DMS79 (cell line): ENCODE data around the gene DYNC1I1.

ENCODE experiments used
- DNase-seq: peaks from one replicate; lab custom pipeline; 2025; lab: John Stamatoyannopoulos, UW

The DYNC1I1 gene

GRCh38 chr7:95793658-95794057, 21.3 kb downstream of the DYNC1I1 start:
- DNase-seq: no peak

- no peak for DNase-seq
Measured at GRCh38 chr7:95794917-95795515, 22.7 kb downstream of the DYNC1I1 start.

- no peak for DNase-seq
Measured at GRCh38 chr7:95796617-95797016, 24.3 kb downstream of the DYNC1I1 start.

- no peak for DNase-seq
Measured at GRCh38 chr7:95798401-95798930, 26.1 kb downstream of the DYNC1I1 start.

GRCh38 chr7:95800787-95801186, 28.4 kb downstream of the DYNC1I1 start:
- no peak for DNase-seq

DNA sequence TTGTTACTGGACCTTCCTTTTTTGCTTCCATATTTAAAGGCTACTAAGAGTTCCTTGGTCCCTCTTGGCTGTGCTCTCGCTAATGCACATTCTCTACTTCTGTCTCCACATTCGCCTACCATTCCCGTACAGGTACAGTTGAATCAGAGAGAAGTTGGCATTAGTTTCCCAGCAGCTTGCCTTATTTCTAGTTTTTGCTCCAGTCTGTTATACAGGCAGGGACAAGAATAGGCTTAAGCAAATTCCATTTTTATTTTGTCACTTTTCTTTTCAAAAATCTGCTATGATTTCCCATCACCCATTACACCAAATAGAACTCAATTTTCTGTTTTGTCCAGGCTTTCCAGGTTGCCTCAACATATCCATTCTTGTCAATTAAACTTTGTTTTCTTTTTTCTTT, 29.9 kb downstream of the DYNC1I1 start:
- DNase-seq: no peak

DNA sequence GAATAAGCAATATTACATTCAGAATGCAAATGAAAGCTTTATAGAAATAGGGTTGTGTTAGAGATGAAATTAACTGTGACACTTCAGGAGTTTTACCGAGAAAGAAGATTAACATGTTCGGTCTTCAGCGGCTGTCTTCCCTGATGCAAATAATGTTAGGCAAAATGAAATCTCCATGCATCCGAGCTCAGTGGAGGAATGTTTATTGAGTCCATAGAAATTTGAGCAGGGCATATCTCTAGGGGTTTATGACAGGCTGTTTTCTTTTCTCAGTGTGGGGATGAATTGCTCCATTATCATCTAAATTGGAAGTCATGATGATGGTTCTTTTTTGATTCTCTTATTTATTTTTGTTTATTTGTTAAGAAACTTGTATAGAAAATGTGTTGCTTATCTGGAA, 31.7 kb downstream of the DYNC1I1 start:
- DNase-seq: no peak

DNA sequence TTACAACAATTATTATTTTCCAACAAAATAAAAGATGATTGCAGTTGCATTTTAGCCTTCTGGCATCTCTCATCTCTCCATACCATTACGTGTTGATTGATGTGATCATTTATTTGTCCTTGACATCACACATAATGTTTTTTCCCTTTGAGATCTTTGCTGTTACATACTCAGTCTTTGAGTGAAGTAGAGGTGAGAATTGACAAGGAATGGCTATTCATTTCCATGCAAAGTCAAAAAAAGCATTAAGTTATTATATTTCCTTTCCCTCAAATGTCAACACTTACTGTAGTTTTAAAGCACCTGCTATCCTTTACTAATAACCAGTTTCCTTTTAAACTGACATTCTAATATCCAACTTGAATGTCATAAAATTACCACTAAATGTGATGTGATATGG, 33.6 kb downstream of the DYNC1I1 start:
- DNase-seq: no peak

DNA sequence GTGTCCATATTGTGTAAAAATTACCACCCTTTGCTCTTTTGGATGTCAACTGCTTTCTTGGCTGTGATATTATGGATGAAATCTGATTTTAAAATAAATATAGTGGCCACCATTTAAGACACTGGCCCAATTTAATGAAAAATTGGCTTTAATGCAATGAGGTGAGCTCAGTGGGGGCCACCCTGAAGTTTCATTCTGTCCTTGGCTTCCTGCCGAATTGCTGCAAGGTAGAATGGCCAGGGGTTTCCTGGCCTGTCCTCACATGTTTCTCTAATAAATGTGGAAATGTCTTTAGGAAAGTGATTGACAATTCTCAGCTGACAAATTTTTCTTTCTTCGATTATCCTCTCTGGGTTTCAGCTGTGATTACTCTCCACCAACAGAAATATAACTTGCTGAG, 36.0 kb downstream of the DYNC1I1 start:
- DNase-seq: no peak

DNA sequence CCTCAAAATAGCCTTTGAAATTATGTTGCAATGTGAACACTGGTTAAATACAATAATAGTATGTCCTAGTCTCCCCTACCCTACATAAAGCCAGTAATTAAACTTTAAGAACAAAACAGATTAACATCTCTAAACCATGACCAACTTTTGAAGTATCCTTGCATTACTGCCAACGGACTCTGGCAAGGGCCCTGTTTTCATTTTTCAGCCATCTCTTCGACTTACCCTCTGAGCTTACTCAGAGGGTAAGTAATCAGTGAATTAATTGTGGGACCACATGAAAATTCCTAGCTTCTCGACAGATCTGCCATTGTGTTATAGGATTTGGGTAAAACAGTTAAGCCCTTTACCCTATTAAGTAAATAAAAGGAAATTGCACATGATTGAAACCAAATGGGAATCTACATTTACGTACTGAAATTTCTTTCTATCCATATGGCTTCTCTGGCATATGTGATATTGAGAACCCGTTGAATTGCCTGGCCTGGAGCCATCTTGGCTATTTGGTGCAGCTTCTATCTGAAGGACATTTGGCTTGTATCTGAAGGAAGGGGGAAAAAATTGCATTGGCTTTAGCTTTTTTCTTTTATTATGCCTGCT, 39.6 kb downstream of the DYNC1I1 start:
- DNase-seq: no peak

DNA sequence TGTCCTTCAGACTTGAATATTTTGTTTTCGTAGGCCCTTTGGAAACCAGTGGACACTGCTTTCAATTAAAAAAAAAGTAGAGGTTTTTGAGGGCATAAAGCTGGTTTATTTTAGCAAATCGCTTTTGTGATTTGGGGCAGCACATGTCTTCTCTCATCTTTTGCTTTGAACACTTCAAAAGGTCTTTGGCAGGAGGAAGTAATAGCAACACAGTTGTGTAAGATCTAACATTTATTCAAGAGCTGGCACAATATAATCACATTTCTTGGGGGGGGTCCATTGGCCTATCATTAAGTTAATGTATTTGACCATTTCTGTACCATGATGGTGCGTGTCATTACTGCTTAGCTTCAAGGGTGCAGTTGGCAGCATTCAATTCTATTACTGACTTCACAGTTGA, 42.4 kb downstream of the DYNC1I1 start:
- no peak for DNase-seq

DNA sequence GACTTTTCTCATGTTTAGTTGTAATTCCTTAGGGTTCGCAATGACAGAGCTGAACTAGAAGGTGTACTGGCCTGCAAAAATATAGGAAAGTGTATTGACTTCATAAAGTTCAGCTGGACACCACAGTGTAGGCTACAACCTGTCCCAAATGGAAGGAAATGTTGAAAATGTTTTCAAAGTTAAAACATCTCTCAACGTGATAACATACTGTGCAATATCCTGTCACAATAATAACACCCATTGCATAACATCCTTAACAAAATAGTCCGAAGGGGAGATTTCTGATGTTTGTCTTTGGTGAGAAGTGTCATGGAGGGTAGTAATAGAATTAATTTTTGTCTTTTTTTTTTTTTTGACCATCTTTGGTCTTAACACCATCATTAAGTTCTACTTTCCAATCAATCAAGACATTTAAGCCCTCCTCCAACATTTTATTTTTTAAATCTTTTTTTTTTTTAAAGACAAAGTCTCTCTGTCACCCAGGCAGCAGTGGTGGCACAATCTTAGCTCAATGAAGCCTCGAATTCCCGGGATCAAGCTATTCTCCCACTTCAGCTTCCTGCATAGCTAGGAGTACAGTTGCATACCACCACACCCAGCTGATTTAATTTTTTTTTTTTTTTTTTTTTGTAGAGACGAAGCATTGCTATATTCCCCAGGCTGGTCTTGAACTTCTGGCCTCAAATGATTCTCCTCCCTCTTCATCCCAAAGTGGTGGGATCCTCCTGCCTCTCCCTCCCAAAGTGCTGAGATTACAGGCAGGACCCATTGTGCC, 45.7 kb downstream of the DYNC1I1 start:
- no peak for DNase-seq

DNA sequence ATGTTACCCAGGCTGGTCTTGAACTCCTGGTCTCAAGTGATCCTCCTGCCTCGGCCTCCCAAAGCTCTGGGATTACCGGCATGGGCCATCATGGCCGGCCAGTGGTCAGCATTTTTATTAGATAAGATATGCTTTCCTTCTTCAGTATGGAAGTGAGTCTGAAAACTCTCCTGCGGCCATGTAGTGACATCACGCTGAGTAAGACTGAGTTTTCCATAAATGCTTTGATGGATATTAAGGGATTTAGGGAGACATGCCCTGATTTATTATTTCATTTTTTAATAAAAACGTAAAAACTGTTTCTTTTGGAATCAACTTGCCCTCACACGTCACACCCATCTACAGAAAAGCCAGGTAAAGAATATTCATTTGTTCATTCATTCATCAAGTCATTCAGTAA, 48.4 kb downstream of the DYNC1I1 start:
- DNase-seq: no peak

DNA sequence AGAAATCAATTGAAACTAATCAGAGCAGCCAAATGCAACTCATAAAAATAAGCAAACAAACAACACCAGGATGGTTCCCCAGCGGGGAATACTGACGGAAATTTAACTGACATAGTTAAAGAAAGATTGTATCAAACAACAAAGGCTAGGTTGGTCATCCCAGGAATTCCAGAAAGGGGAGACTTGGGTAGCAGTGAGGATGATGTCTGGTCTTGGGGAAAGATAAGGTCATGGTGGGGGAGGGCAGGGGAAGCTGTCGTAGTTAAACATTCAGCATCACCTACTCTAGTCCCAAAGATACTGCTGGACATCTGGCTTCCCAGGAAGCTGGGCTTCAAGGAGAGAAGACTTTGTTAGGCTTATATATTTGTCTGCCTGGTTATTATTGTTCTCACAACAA, 50.4 kb downstream of the DYNC1I1 start:
- DNase-seq: no peak

GRCh38 chr7:95824616-95825015, 52.3 kb downstream of the DYNC1I1 start:
- DNase-seq: no peak

DNA sequence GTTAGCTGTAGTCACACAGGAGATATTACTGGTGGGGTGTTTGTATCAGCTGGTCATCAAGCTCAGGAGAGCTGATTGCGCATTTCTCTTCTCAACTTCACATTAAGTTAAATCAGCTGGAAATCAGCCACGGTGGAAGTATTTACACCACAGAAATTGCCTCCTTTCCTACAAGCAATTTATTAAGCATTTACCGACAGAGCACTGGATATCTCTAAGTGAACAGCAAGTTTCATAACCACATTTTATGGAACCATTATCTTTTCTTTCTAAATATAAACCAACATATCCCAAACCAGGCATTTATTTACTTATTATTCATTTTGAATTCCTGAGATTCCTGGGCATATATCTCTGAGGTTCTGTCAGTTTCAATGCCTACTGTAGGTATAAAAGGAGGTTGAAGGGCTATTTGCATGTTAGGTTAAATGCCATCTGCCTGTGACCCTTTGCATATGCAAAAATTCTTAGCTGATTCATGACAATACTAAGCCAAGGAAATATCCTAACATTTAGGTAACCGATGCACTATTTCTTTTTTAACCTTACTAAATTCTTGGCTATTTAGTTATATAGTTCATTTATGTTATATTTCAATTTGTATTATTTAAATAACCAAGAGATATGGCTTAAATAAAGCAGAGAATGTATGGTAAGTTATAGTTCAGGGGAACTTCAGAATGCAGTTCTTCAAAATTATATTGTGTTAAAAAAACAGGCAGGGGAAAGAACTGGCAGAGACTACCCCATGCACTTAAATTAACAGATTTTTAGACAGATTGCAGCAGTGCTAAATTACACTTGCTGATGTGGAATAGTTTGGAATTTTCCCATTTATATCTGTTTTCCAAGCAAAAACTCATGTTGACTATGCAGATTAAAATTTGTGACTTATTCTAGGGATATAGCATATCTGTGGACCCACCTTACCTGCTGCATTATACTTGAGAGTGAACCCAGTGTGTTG, 56.8 kb downstream of the DYNC1I1 start:
- no peak for DNase-seq

GRCh38 chr7:95840953-95841950, 68.9 kb downstream of the DYNC1I1 start:
- DNase-seq: peak; percentile 55

DNA sequence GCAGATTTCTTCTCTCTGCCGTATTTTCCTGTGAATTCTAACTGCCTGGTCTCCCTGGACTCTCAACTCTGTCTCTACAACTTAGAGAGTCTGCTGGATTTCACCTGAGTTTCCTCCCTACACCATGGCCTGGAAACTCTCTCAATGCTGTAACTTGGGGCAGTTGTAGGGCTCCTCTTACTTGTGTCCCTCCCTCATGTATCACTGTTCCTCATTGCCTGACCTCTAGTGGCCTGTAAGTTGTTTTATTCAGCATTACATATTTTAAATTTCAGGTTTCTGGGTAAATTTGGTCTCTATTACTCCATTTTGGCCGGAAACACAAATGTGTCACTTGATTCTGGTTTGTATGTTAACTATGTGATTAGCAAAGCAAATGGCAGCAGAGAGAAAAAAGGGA, 70.9 kb downstream of the DYNC1I1 start:
- DNase-seq: no peak

DNA sequence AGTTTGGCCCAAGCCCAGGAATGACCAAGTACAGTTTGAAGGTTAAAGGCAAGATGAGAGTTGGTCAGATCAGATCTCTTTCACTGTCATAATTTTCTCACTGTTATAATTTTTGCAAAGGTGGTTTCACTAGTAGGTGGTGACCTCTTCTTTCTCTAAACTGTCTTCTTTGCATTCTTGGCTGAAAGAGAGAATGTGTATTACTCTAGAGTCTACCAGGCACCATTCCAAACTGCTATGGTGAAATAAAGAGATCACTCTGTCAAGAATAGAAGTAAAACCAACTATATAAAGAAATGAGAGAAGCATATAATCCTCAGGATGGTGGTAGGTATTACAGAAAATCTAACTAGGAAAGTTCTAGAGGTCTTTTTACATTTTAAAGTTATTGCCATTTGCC, 72.7 kb downstream of the DYNC1I1 start:
- no peak for DNase-seq

DNA sequence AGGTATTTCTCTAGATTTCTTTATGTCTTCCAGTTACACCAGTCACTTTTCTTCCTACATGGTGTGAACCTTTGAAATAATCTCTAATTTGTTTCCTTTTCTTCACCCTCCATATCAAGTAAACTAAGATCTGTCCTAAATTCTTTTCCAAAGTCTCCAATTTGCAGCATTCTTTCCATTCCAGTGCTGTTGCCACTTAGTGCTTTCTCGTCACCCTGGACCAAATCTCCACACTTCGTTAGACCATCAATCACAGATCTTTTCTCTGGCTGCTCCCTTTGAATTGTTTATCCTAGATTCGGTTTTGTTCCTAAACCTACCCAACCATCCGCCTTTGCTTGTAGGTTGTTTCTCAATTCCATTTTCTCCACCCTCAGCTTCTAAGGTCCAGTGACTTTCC, 74.7 kb downstream of the DYNC1I1 start:
- DNase-seq: no peak

DNA sequence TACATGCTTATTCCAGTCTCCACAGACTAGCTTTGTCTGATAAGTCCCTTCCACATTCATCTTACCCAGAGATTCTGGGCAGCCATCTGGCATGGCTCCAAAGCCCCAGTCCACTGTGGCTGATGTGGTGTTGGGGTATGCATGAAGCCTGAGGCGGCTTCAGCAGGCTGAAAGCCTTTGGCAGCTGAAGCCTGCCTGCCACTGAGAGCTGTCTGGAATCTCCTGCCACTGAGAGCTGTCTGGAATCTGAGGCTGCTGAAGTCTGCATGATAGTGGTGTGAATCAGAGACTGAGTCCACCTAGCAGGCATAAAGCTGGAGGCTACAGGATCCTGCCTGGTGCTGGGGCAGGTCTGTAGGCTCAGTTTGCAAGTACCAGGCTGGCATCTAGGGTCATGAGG, 87.1 kb downstream of the DYNC1I1 start:
- DNase-seq: no peak
